Measurements from ENCODE around the gene GLRX2.

The GLRX2 gene

GRCh38 chr1:193104907-193105820 lies at the start of gene GLRX2:
Gene GLRX2 (minus strand): TSS chr1:193105414. CDS start chr1:193105382, 32 bp downstream.
- peak; percentile 45 for DNase-seq (ENCODE audit: low read depth)
- in situ Hi-C loops (cut with HindIII; ENCODE audit: low sequenced_read_pairs), result no loop called here
- H3K4me3 ChIP-seq (ENCODE audit: low read depth, low read length), result peak within 1 kb of the TSS; percentile 72
- no peak for TF ChIP-seq CTCF (IDR thresholded peaks at IDR 0.05; ENCODE audit: low read depth, low read length, missing control alignments)

DNA sequence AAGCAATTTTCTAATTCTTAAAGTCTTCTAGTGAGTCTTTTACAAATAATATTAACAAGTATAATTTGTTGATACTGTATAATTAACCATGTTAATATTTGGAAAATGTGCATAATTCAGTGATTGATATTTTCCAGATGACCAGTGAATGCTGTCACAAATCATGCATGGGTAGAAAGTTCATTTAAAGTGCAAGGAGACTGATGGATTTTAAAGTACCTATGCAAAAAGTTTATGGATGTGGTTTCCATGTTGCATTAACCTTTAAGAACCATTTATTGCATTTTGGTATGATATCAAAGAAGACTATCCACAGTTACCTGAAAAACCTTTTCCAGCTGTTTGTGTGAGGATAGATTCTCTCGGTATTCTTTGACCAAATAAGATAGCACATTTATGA lies 39.8 kb upstream of the GLRX2 start:
- DNase-seq (ENCODE audit: low read depth), result no peak
- in situ Hi-C loops (cut with HindIII; ENCODE audit: low sequenced_read_pairs), result no loop called here
- no peak for TF ChIP-seq CTCF (IDR thresholded peaks at IDR 0.05; ENCODE audit: low read depth, low read length, missing control alignments)
- no peak overlapping the region for H3K4me3 ChIP-seq (ENCODE audit: low read depth, low read length)

GRCh38 chr1:193144361-193144938 lies 39.2 kb upstream of the GLRX2 start:
- TF ChIP-seq CTCF (IDR thresholded peaks at IDR 0.05; ENCODE audit: low read depth, low read length, missing control alignments), result no peak
- no peak for DNase-seq (ENCODE audit: low read depth)
- H3K4me3 ChIP-seq (ENCODE audit: low read depth, low read length), result no peak overlapping the region
- in situ Hi-C loops (cut with HindIII; ENCODE audit: low sequenced_read_pairs), result no loop called here

GRCh38 chr1:193143285-193143684 lies 38.1 kb upstream of the GLRX2 start:
- in situ Hi-C loops (cut with HindIII; ENCODE audit: low sequenced_read_pairs), result no loop called here
- peak; percentile 19 for DNase-seq (ENCODE audit: low read depth)
- no peak for TF ChIP-seq CTCF (IDR thresholded peaks at IDR 0.05; ENCODE audit: low read depth, low read length, missing control alignments)
- H3K4me3 ChIP-seq (ENCODE audit: low read depth, low read length), result no peak overlapping the region

DNA sequence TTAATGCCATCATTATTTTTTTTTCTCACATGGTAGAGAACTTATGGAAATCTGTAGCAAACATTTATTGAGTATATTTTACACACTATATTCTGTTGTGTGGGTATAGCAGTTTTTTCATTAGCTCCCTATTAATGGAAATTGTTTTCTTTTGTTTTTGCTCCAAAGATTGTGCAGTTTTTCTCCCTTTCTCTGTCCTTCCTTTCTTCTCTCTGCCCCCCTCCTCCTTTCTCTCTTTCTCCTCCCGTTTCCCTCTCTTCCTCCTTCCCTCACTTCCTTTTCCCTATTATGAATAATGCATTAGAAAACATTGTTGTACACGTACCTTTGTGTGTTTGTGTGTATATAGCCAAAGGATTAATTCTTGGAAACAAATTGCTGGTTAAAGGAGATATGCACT lies 37.2 kb upstream of the GLRX2 start:
- no peak for TF ChIP-seq CTCF (IDR thresholded peaks at IDR 0.05; ENCODE audit: low read depth, low read length, missing control alignments)
- in situ Hi-C loops (cut with HindIII; ENCODE audit: low sequenced_read_pairs), result no loop called here
- no peak overlapping the region for H3K4me3 ChIP-seq (ENCODE audit: low read depth, low read length)
- DNase-seq (ENCODE audit: low read depth), result no peak

GRCh38 chr1:193141804-193142203 lies 36.6 kb upstream of the GLRX2 start:
- H3K4me3 ChIP-seq (ENCODE audit: low read depth, low read length), result no peak overlapping the region
- no peak for TF ChIP-seq CTCF (IDR thresholded peaks at IDR 0.05; ENCODE audit: low read depth, low read length, missing control alignments)
- DNase-seq (ENCODE audit: low read depth), result no peak
- in situ Hi-C loops (cut with HindIII; ENCODE audit: low sequenced_read_pairs), result no loop called here

Data from astrocyte of the cerebellum (primary cell).